ENCODE results near the gene ZBTB32.
A peak's percentile ranks its signal among the peaks of the same experiment; 100 is the strongest.

The ZBTB32 gene

GRCh38 chr19:35713506-35713850, 9.1 kb downstream of the ZBTB32 start:
- H3K27ac ChIP-seq, result no peak overlapping the region
- H3K4me3 ChIP-seq (ENCODE audit: low read depth, low read length), result no peak overlapping the region
- no peaks in the 10 kb centered on the region for H3K36me3 ChIP-seq
- DNase-seq, result no peak
- no peak for TF ChIP-seq CTCF (IDR thresholded peaks at IDR 0.05; ENCODE audit: low read depth, low read length)
- no peaks in the 10 kb centered on the region for H3K27me3 ChIP-seq (ENCODE audit: insufficient read depth, low read depth, severe bottlenecking)
- H3K9me3 ChIP-seq (ENCODE audit: severe bottlenecking), result no peaks in the 10 kb centered on the region

- H3K27ac ChIP-seq, result no peak overlapping the region
- no peak for TF ChIP-seq CTCF (IDR thresholded peaks at IDR 0.05; ENCODE audit: low read depth, low read length)
- DNase-seq, result no peak
- H3K9me3 ChIP-seq (ENCODE audit: severe bottlenecking), result no peaks in the 10 kb centered on the region
- no peak overlapping the region for H3K4me3 ChIP-seq (ENCODE audit: low read depth, low read length)
- no peaks in the 10 kb centered on the region for H3K36me3 ChIP-seq
- no peaks in the 10 kb centered on the region for H3K27me3 ChIP-seq (ENCODE audit: insufficient read depth, low read depth, severe bottlenecking)
Measured at GRCh38 chr19:35713904-35714495, 9.6 kb downstream of the ZBTB32 start.

GRCh38 chr19:35714601-35715354, 10.4 kb downstream of the ZBTB32 start:
- peak; percentile 40; the same call in 1 of the 2 replicates for TF ChIP-seq CTCF (IDR thresholded peaks at IDR 0.05; ENCODE audit: low read depth, low read length)
- peak; percentile 58 for DNase-seq
- Histone ChIP-seq H3K27ac (peak overlapping the region; percentile 93), H3K36me3 (peaks cover 5% of the 10 kb centered on the region), H3K9me3 (ENCODE audit: severe bottlenecking) (no peaks in the 10 kb centered on the region), H3K4me3 (ENCODE audit: low read depth, low read length) (no peak overlapping the region), H3K27me3 (ENCODE audit: insufficient read depth, low read depth, severe bottlenecking) (no peaks in the 10 kb centered on the region)

- Histone ChIP-seq H3K27me3 (ENCODE audit: insufficient read depth, low read depth, severe bottlenecking) (no peaks in the 10 kb centered on the region), H3K27ac (peak overlapping the region; percentile 93), H3K4me3 (ENCODE audit: low read depth, low read length) (peak overlapping the region; percentile 63), H3K9me3 (ENCODE audit: severe bottlenecking) (no peaks in the 10 kb centered on the region), H3K36me3 (peaks cover 10% of the 10 kb centered on the region)
- no peak for TF ChIP-seq CTCF (IDR thresholded peaks at IDR 0.05; ENCODE audit: low read depth, low read length)
- DNase-seq, result no peak
Measured at GRCh38 chr19:35715355-35715809, 11.0 kb downstream of the ZBTB32 start.

- peak overlapping the region; percentile 93 for H3K27ac ChIP-seq
- DNase-seq, result no peak
- H3K4me3 ChIP-seq (ENCODE audit: low read depth, low read length), result peak overlapping the region; percentile 63
- H3K36me3 ChIP-seq, result peaks cover 12% of the 10 kb centered on the region
- no peaks in the 10 kb centered on the region for H3K9me3 ChIP-seq (ENCODE audit: severe bottlenecking)
- TF ChIP-seq CTCF (IDR thresholded peaks at IDR 0.05; ENCODE audit: low read depth, low read length), result 0 out of 2 replicates have a peak, but pooled peaks have one; percentile 0
- no peaks in the 10 kb centered on the region for H3K27me3 ChIP-seq (ENCODE audit: insufficient read depth, low read depth, severe bottlenecking)
Measured at GRCh38 chr19:35715981-35716800, 11.8 kb downstream of the ZBTB32 start.
